ENCODE results near the gene NPAS3. TPM values are rescaled to one million over a fixed set of nuclear protein-coding genes. Genes with fewer than 3 reads are reported as not detected.
"Not testable (repeated sequence)": the region's sequence is repeated elsewhere in the genome, so short reads cannot be mapped to it uniquely, and the experiment has no call there.

Gene NPAS3
- total RNA-seq, 1 experiment from 2014 or later = 15.6 TPM

- TF ChIP-seq CTCF (conservative IDR thresholded peaks at IDR 0.05; ENCODE audit: low read depth, low read length) = no peak
- TF ChIP-seq EZH2 (IDR thresholded peaks at IDR 0.05; ENCODE audit: borderline replicate concordance, low read depth, low read length, poor library complexity, severe bottlenecking) = no peak
- DNase-seq (ENCODE audit: low spot score) = no peak
- ChIA-PET POLR2A (ENCODE audit: low non-redundant PET) (no interaction called here), CTCF (no interaction called here)
- peaks cover 4% of the 10 kb centered on the region for H3K9me3 ChIP-seq (ENCODE audit: low read depth, low read length, poor library complexity, severe bottlenecking)
- H3K4me3 ChIP-seq (ENCODE audit: low read depth, low read length, poor library complexity, severe bottlenecking) = no peak overlapping the region
- intact Hi-C loops (cut with micrococcal nuclease; ENCODE audit: unreplicated experiment) = no loop called here
- no TSS peak for BruUV-seq (replicated peaks)
- peaks cover 5% of the 10 kb centered on the region for H3K4me1 ChIP-seq (ENCODE audit: insufficient read depth, low read length, poor library complexity, severe bottlenecking)
- H3K27me3 ChIP-seq (replicated peaks; ENCODE audit: insufficient read depth, low read depth, low read length, poor library complexity) = no peaks in the 10 kb centered on the region
- no peak overlapping the region for H3K27ac ChIP-seq (ENCODE audit: low read depth, low read length, poor library complexity, severe bottlenecking)
- peaks cover 8% of the 10 kb centered on the region for H3K36me3 ChIP-seq (ENCODE audit: insufficient read depth, low read length, poor library complexity, severe bottlenecking)
Measured at GRCh38 chr14:33085799-33086198, 147.1 kb downstream of the NPAS3 start.

GRCh38 chr14:33088274-33088673 lies 149.6 kb downstream of the NPAS3 start:
- CTCF ChIA-PET; H3K4me1 ChIP-seq (ENCODE audit: insufficient read depth, low read length, poor library complexity, severe bottlenecking); intact Hi-C loops (cut with micrococcal nuclease; ENCODE audit: unreplicated experiment); H3K36me3 ChIP-seq (ENCODE audit: insufficient read depth, low read length, poor library complexity, severe bottlenecking); POLR2A ChIA-PET (ENCODE audit: low non-redundant PET); H3K4me3 ChIP-seq (ENCODE audit: low read depth, low read length, poor library complexity, severe bottlenecking); H3K9me3 ChIP-seq (ENCODE audit: low read depth, low read length, poor library complexity, severe bottlenecking); DNase-seq (ENCODE audit: low spot score); BruUV-seq (replicated peaks); H3K27me3 ChIP-seq (replicated peaks; ENCODE audit: insufficient read depth, low read depth, low read length, poor library complexity); H3K27ac ChIP-seq (ENCODE audit: low read depth, low read length, poor library complexity, severe bottlenecking): not testable (repeated sequence)

GRCh38 chr14:33098016-33098415 lies 159.3 kb downstream of the NPAS3 start:
- POLR2A ChIA-PET (ENCODE audit: low non-redundant PET) = no interaction called here
- peaks cover 4% of the 10 kb centered on the region for H3K36me3 ChIP-seq (ENCODE audit: insufficient read depth, low read length, poor library complexity, severe bottlenecking)
- BruUV-seq (replicated peaks) = no TSS peak
- no peak overlapping the region for H3K4me3 ChIP-seq (ENCODE audit: low read depth, low read length, poor library complexity, severe bottlenecking)
- CTCF ChIA-PET = no interaction called here
- TF ChIP-seq CTCF (conservative IDR thresholded peaks at IDR 0.05; ENCODE audit: low read depth, low read length) (no peak), EZH2 (IDR thresholded peaks at IDR 0.05; ENCODE audit: borderline replicate concordance, low read depth, low read length, poor library complexity, severe bottlenecking) (no peak)
- DNase-seq (ENCODE audit: low spot score) = no peak
- peaks cover 9% of the 10 kb centered on the region for H3K9me3 ChIP-seq (ENCODE audit: low read depth, low read length, poor library complexity, severe bottlenecking)
- H3K27me3 ChIP-seq (replicated peaks; ENCODE audit: insufficient read depth, low read depth, low read length, poor library complexity) = no peaks in the 10 kb centered on the region
- no peak overlapping the region for H3K27ac ChIP-seq (ENCODE audit: low read depth, low read length, poor library complexity, severe bottlenecking)
- no peaks in the 10 kb centered on the region for H3K4me1 ChIP-seq (ENCODE audit: insufficient read depth, low read length, poor library complexity, severe bottlenecking)
- intact Hi-C loops (cut with micrococcal nuclease; ENCODE audit: unreplicated experiment) = no loop called here

GRCh38 chr14:33103489-33103888 lies 164.8 kb downstream of the NPAS3 start:
- Histone ChIP-seq H3K27me3 (replicated peaks; ENCODE audit: insufficient read depth, low read depth, low read length, poor library complexity) (no peaks in the 10 kb centered on the region), H3K36me3 (ENCODE audit: insufficient read depth, low read length, poor library complexity, severe bottlenecking) (no peaks in the 10 kb centered on the region), H3K4me1 (ENCODE audit: insufficient read depth, low read length, poor library complexity, severe bottlenecking) (peaks cover 7% of the 10 kb centered on the region), H3K4me3 (ENCODE audit: low read depth, low read length, poor library complexity, severe bottlenecking) (no peak overlapping the region), H3K27ac (ENCODE audit: low read depth, low read length, poor library complexity, severe bottlenecking) (no peak overlapping the region), H3K9me3 (ENCODE audit: low read depth, low read length, poor library complexity, severe bottlenecking) (no peaks in the 10 kb centered on the region)
- ChIA-PET POLR2A (ENCODE audit: low non-redundant PET) (no interaction called here), CTCF (no interaction called here)
- no TSS peak for BruUV-seq (replicated peaks)
- no peak for DNase-seq (ENCODE audit: low spot score)
- no peak for TF ChIP-seq CTCF (conservative IDR thresholded peaks at IDR 0.05; ENCODE audit: low read depth, low read length)
- no peak for TF ChIP-seq EZH2 (IDR thresholded peaks at IDR 0.05; ENCODE audit: borderline replicate concordance, low read depth, low read length, poor library complexity, severe bottlenecking)
- intact Hi-C loops (cut with micrococcal nuclease; ENCODE audit: unreplicated experiment) = no loop called here
